HTR-8/SVneo (cell line): ENCODE measurements around the gene CXCR2.

Experiments used
- DNase-seq: peaks from one replicate; pipeline ENCODE4 v3.0.0; 2011; ENCODE audit warnings: low spot score, mixed read lengths; ENCODE audit not compliant: insufficient read length
- FAIRE-seq: peaks from 2 replicates; lab custom pipeline; 2011; peaks lifted over from hg19 to GRCh38; lab: Jason Lieb, UNC

Gene CXCR2

GRCh38 chr2:218128781-218129457 is 3.1 kb downstream of the CXCR2 start:
- no peak for FAIRE-seq
- no peak for DNase-seq

- FAIRE-seq, result no peak
- DNase-seq, result no peak
Observed at GRCh38 chr2:218129458-218130135, 3.8 kb downstream of the CXCR2 start.

GRCh38 chr2:218130377-218130776 is 4.5 kb downstream of the CXCR2 start:
- FAIRE-seq (no peak), DNase-seq (no peak)

- FAIRE-seq, result no peak
- no peak for DNase-seq
Observed at GRCh38 chr2:218130822-218131221, 5.0 kb downstream of the CXCR2 start.

GRCh38 chr2:218137514-218137913 is 11.7 kb downstream of the CXCR2 start:
- no peak for DNase-seq

GRCh38 chr2:218138047-218138446 is 12.2 kb downstream of the CXCR2 start:
- FAIRE-seq (no peak), DNase-seq (no peak)

More at GRCh38 chr2:218137514-218137913, 11.7 kb downstream of the CXCR2 start:
- FAIRE-seq, result no peak

- no peak for FAIRE-seq
- DNase-seq, result no peak
Observed at GRCh38 chr2:218145124-218145523, 19.3 kb downstream of the CXCR2 start.

- no peak for FAIRE-seq
- DNase-seq, result no peak
Observed at GRCh38 chr2:218146056-218146455, 20.2 kb downstream of the CXCR2 start.

- DNase-seq, result no peak
- no peak for FAIRE-seq
Observed at GRCh38 chr2:218149098-218149497, 23.3 kb downstream of the CXCR2 start.

- FAIRE-seq (no peak), DNase-seq (no peak)
Observed at GRCh38 chr2:218149848-218150440, 24.1 kb downstream of the CXCR2 start.

- no peak for FAIRE-seq
- DNase-seq, result no peak
Observed at GRCh38 chr2:218152172-218152571, 26.3 kb downstream of the CXCR2 start.

- no peak for FAIRE-seq
- DNase-seq, result no peak
Observed at GRCh38 chr2:218152777-218153176, 26.9 kb downstream of the CXCR2 start.

GRCh38 chr2:218155953-218156479 is 30.2 kb downstream of the CXCR2 start:
- no peak for FAIRE-seq

GRCh38 chr2:218161644-218162043 is 35.8 kb downstream of the CXCR2 start:
- no peak for DNase-seq
- no peak for FAIRE-seq

More at GRCh38 chr2:218155953-218156479, 30.2 kb downstream of the CXCR2 start:
- no peak for DNase-seq

- DNase-seq (no peak), FAIRE-seq (no peak)
Observed at GRCh38 chr2:218162814-218163213, 37.0 kb downstream of the CXCR2 start.

GRCh38 chr2:218166791-218167190 is 41.0 kb downstream of the CXCR2 start, which contains the start of gene CXCR1:
Gene CXCR1 (minus strand): TSS chr2:218166962. CDS start chr2:218165211, 1,751 bp downstream.
- FAIRE-seq (peak; percentile 74), DNase-seq (no peak)

- FAIRE-seq (no peak), DNase-seq (no peak)
Observed at GRCh38 chr2:218168016-218168415, 42.2 kb downstream of the CXCR2 start.

GRCh38 chr2:218168635-218169462 is 43.0 kb downstream of the CXCR2 start:
- FAIRE-seq (no peak), DNase-seq (peak; percentile 62)

- no peak for FAIRE-seq
- no peak for DNase-seq
Observed at GRCh38 chr2:218169757-218170546, 44.1 kb downstream of the CXCR2 start.
